GM21423 (cell line): ENCODE results near the gene TGFBR3L.

ENCODE experiments used
- ATAC-seq: cut with Tn5 transposase; IDR thresholded peaks from one replicate; pipeline ENCODE4 v1.9.1; 2021; ENCODE audit warnings: mild to moderate bottlenecking, moderate library complexity; ENCODE audit not compliant: unreplicated experiment

Gene TGFBR3L

DNA sequence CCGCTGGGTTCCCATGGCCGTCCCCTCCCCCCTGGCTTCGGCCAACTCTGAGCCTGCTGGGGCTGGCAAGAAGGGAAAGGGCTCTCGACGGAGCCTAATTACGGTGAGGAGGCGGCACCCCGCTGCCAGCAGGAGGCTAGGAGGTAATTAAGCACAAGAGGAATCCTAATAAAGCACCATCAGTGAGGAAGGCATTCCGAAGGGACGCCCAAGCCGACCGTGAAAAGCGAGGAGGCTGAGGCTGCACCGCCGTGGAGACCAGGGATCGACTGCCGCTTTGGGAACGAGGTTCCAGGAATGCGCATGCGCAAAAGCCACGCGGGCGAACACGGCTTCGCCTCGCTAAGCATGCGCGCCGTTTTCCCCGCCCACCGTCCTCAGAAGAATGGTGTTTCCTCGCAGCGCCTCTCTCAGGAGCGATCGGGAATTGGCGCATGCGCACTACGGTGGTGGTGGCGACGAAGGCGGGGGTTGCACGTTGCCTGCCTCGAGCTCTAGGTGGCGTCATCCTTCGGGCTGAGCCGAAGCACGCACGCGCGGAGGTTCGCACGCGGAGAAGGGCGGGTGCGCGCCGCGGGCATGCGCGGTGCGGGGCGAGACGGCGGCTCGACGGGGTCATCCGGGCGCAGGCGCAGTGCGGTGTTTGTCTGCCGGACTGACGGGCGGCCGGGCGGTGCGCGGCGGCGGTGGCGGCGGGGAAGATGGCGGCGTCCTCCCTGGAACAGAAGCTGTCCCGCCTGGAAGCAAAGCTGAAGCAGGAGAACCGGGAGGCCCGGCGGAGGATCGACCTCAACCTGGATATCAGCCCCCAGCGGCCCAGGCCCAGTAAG is 11.2 kb upstream of the TGFBR3L start, which contains the start of gene MAP2K7:
Gene MAP2K7, plus strand, starts transcription at position 634 of the 830 bp plus-strand sequence. Its CDS starts 68 bp downstream, at position 702.
- ATAC-seq: peak; percentile 83

DNA sequence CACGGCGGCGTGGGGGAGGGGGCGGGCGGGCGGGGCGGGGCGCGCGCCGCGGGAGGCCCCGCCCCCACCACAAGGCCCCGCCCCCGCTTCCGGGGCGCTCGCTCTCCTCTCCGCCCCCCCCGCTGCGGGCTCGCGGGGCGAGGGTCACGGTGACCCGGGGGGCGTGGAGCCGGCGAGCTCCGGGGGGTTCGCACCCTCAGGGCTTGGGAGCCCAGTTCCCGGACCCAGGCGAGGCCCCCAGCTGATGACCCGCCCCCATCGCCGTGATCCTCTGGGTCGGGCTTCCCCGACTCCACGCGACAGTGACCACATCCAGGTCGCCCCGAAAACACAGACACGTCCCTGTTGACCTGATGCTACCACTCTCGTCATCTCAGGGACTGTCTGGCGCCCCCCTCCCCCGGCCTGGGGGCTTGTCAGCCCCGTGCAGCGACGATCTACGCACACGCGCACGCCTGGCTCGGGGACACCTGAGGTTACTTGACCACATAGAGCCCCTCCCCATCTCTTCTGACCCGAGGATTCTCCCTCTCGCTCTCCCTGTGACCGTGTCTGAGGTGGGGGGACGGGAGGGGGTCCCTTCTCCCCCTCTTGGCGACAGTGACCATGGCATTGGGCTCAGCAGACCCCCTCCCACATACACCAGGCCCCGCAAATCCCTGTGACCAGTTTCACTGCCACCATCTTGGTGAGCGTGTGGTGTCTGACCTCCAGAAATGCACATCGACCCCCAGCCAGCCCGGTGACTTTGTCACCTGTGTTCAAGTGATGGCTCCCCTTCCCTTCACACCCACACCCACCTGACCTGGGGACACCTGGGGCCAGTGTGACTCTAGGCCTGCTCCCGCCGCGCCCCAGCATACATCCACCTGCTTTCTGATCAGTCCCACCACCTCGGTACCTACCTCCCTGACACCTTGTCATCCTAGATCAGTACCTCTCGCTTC is 10.3 kb upstream of the TGFBR3L start:
- ATAC-seq: peak; percentile 31

DNA sequence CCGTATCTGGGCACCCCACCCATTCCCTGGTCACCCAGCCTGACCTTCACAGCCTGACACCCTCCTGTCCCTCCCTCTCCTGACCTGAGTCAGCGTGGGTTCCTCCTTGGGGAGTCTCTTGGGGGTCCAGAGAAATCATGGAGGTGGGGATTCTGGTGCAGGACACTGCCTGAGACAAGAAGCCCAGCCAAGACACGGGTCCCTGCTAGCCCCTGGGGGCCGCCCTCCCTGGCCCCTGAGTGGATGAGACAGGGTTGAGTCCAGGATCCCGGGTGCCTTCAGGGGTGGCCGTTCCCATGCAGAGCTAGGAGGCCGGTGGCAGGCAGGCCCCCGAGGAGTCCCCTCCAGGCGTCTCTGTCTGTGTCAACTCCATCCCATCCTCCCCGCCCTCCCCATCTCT is 9.4 kb upstream of the TGFBR3L start:
- no peak for ATAC-seq

DNA sequence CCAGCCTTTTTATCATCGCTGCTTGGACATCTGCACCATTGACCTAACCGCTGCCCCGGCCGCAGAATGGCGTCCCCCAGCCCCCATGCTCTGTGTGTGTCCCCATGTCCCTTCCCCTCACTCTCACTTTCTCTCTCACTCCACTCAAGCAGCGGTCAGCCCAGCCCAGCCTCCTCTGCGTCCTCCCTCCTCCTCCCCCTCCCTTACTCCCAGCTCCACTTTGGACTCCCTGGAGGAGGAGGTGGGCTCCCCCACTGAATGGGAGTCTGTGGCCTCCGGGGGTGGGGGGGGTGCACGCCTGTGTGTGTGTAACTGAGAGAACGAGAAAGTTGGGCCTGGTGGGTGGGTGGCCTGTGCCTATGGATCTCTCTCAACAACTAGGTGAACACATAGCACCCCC is 8.8 kb upstream of the TGFBR3L start:
- no peak for ATAC-seq

GRCh38 chr19:7907122-7907521 is 7.5 kb upstream of the TGFBR3L start:
- no peak for ATAC-seq

GRCh38 chr19:7907544-7907943 is 7.1 kb upstream of the TGFBR3L start:
- ATAC-seq: no peak

DNA sequence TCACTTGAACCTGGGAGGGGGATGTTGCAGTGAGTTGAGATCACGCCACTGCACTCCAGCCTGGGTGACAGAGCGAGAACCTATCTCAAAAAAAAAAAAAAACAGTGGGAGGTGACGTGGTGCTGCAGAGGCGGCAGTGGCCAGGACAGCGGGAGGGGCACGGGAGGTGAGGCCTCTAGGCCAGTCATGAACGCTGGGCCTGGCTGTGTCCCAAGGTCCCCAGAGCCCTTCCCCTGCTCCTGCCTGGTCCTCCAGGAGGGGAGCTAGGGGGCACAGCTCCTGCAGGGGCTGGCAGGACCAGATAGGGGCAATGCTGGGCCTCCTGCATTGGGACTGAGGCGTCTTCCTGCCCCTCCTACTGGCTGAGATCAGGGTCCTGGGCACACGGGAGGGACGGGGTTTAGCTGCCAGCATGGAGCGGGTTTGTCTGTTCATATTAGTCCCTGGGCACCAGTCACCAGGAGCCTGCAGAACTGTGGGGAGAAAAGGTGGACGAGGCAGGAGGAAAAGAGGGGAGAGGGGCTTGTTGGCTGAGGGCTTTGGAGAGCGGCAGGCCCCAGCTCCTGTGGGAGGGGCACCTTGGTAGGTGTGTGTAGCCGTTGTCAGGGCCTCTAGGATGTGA is 6.4 kb upstream of the TGFBR3L start:
- no peak for ATAC-seq

DNA sequence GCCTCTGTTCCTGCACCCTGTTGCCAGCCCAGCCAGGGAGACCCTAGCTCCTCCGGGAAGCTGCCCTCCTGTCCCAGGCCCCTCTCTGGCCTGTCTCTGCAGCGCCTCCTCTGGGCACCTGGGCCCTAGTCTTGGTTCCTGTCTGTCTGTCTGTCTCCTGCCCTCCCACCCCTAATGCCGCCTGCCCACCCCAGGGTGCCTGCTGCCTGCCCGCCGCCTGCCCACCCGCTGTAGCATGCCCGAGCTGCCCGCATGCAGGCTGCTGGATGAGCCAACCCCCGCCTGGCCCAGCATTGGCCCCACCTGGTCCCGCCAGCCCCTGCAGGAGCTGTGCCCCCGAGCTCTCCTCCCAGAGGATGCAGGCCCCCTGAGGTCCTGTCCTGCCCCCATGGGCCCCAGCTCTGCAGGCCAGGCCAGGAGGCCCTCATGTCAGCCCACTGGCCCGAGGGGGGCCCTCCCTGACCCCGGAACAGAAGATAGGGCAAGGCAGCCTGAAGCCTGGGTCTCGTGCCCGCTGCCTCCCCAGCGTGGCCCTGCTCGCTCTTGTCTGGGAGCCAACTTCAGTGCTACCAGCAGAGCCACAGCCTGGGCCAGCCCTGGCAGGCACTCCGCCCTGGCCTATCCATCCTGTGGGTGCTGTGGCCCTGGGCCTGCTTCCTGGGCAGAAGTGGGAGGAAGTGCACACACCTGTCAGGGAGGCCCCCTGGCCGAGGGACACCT is 5.7 kb upstream of the TGFBR3L start:
- no peak for ATAC-seq

GRCh38 chr19:7909471-7910067 is 5.1 kb upstream of the TGFBR3L start:
- ATAC-seq: no peak

DNA sequence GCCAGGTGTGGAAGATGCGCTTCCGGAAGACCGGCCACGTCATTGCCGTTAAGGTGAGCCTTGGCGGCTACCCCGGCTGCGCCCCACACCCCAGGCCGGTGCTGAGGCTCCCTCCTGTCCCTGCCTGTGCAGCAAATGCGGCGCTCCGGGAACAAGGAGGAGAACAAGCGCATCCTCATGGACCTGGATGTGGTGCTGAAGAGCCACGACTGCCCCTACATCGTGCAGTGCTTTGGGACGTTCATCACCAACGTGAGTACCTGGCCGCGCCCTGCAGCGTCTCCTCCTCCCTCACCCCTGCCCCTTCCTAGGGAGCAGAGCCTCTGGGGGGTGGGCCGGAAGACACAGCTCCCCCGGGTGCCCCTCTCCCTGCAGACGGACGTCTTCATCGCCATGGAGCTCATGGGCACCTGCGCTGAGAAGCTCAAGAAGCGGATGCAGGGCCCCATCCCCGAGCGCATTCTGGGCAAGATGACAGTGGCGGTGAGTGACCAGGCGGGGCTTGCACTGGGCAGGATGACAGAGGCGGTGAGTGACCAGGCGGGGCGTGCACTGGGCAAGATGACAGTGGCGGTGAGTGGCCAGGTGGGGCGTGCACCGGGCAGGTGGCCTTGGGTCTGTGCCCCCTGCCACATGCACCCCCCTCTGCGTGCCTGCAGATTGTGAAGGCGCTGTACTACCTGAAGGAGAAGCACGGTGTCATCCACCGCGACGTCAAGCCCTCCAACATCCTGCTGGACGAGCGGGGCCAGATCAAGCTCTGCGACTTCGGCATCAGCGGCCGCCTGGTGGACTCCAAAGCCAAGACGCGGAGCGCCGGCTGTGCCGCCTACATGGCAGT is 4.1 kb upstream of the TGFBR3L start:
- ATAC-seq: no peak

- ATAC-seq: no peak
These were observed 3.0 kb upstream of the TGFBR3L start for GRCh38 chr19:7911508-7912143.

GRCh38 chr19:7912144-7912696 is 2.4 kb upstream of the TGFBR3L start:
- no peak for ATAC-seq

DNA sequence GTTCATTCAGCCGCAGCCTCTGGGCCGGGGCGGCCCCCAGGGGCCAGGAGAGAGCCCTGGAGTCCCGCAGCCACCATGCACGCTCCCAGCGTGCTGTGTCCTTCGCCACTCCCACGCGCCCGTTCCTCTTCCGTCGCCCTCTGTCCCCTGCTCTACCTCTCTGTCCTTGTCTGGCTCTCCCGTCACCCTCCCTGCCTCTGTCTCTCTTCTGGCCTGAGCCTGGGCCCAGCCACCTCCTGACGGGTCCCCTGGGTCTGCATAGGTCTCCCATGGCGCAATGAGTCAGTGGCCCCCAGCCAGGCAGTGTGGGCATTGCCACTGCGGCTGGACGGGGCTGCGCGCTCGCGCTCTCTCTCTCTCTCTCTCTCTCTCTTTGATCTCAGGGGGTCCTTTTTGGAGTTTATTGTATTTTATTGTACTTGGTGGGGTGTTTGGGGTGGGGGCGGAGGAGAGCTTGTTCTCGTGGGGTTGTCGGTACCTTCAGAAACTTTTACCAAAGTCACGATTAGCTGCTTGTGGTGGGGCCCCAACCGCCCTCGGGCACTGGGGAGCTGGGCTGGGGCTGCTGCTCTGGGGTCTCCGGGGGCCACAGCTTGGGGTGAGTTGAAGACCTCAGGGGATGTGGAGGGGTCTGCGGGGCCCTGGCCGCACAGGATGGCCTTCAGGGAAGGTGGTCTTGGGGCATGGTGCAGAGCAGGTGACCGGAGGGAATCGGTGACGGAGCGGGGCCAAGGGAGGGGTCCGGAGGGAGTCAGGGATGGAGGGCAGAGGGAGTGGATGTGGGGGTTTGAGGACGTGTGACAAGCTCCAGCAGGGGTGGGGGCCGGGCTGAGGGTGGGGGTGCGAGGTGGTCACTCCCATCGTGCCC is 1.7 kb upstream of the TGFBR3L start:
- ATAC-seq: no peak

DNA sequence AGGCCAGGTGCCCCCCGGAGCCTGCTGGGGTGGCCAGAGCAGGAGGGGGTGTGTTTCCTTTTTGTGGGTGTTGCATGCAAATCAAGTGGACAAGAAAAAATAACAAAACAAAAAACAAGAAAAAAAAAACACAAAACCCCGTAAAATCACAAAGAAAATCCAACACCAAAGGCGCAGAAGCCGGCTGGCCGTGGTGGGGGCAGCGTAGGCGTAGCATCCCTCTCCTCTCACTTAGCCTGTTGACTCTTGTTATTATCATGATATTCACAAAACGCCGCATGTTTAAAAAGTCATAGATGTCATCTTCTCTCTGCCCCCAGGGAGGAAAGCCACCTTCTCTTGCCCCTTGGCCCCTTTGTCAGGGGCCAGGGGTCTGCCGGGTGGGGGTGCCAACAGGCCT is 978 bp upstream of the TGFBR3L start:
- ATAC-seq: no peak

DNA sequence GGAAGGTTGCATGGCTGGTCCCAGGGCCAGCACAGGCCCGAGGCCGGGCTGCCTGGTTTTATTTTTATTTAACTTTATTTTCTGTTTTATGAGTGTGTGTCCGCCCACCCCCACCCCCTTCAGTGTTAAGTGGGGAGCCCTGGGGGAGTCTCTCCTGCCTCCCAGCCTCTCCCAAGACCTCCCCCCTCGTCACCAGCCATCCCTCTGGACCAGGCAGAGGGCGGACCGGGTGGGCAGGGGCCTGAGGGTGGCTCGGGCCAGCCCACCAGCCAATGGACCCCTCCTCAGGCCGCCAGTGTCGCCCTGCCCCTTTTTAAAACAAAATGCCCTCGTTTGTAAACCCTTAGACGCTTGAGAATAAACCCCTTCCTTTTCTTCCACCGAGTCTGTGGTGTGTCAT is 531 bp upstream of the TGFBR3L start:
- no peak for ATAC-seq

DNA sequence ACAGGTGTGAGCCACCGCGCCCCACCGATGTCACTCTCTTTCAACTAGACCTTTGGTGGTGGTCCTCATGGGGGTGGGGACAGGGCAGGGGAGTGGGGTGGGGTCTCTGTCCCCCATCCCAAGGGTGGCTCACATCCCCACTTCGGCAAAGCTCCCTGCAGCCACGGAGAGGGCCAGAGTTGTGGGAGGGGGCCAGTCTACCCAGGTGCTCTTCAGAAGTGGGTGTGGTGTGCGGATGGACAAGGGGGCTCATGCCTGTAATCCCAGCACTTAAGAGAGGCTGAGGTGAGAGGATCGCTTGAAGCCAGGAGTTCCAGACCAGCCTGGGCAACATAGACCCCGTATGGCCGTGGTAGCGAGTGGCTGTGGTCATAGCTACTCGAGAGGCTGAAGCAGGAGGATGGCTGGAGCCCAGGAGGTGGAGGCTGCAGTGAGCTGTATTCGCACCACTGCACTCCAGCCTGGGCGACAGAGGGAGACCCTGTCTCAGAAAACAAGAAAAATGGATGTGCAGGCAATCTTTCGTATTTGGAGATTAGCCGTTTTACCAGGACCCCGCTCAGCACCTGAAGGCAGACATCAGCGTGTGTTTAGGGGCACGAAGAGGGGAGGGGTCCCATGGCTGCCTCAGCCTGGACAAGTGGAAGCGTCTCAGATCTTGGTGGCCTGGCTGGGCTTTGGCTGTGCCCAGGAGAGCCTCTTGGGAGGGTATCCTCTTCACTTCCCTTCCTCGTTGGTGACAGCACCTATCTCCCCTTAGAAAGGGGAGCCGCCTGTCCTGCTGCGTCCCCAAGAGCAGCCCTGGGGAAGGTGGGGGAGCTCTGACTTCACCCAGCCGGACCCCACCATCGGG is 846 bp downstream of the TGFBR3L start:
- ATAC-seq: no peak
